ENCODE measurements around the gene EDAR. TPM values are rescaled to one million over a fixed set of nuclear protein-coding genes. Genes with fewer than 3 reads are reported as not detected.

Gene EDAR
- total and polyA plus RNA-seq, 2 donors (not counting 1 experiment from before 2014, with no cell fraction given): not detected

DNA sequence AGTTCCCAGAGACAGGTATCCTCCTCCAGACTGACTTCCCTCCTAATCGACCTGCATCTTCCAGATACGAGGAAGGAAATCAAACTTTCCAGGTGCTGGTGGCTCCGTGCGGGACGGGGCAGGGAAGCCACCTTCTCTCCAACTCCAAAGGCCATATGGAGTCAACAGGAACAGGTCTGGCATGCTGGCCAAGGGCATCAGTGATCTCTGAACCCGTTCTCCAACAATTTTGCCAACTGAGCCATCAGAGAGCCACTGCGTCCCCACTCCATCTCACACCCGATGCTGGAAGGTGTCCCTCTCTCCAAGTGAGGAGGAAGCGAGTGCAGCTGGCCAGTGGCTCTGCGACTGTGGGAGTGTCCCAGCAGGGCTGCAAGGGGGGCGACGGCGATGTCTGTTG, 5.4 kb downstream of the EDAR start:
- no peak for DNase-seq (ENCODE audit: low read depth in 2 of 2)
- no peak overlapping the region for H2AFZ ChIP-seq (ENCODE audit: low read length)
- no peak overlapping the region for H3K4me2 ChIP-seq (ENCODE audit: extremely low read depth, insufficient read depth, low read length)
- H3K27ac ChIP-seq (ENCODE audit: insufficient read depth, low read length): no peak overlapping the region
- peaks cover 55% of the 10 kb centered on the region for H3K27me3 ChIP-seq (ENCODE audit: control insufficient read depth, insufficient read depth, low read length)
- no peaks in the 10 kb centered on the region for H3K36me3 ChIP-seq (ENCODE audit: control insufficient read depth, insufficient read depth, low read length)
- H4K20me1 ChIP-seq (ENCODE audit: control insufficient read depth, extremely low read depth, insufficient read depth, low read length): no peaks in the 10 kb centered on the region
- H3K4me3 ChIP-seq (replicated peaks in 1 of 4; ENCODE audit: control extremely low read depth in 1 of 4, insufficient read depth in 1 of 4, low read depth in 3 of 4, low read length in 4 of 4): no peak overlapping the region
- H3K9ac ChIP-seq (ENCODE audit: insufficient read depth, low read length): no peak overlapping the region
- H3K79me2 ChIP-seq (ENCODE audit: control insufficient read depth, insufficient read depth, low read length): no peaks in the 10 kb centered on the region
- no peaks in the 10 kb centered on the region for H3K9me3 ChIP-seq (ENCODE audit: control insufficient read depth, insufficient read depth, low read depth, low read length)
- no peaks in the 10 kb centered on the region for H3K4me1 ChIP-seq (ENCODE audit: control insufficient read depth, extremely low read depth, insufficient read depth, low read length)
- TF ChIP-seq CTCF (conservative IDR thresholded peaks at IDR 0.05 in 1 of 2, IDR thresholded peaks at IDR 0.05 in 1 of 2; ENCODE audit: low read depth in 1 of 2, low read length in 2 of 2) (no peak), EZH2 (IDR thresholded peaks at IDR 0.05; ENCODE audit: low read length, missing control alignments) (no peak)

DNA sequence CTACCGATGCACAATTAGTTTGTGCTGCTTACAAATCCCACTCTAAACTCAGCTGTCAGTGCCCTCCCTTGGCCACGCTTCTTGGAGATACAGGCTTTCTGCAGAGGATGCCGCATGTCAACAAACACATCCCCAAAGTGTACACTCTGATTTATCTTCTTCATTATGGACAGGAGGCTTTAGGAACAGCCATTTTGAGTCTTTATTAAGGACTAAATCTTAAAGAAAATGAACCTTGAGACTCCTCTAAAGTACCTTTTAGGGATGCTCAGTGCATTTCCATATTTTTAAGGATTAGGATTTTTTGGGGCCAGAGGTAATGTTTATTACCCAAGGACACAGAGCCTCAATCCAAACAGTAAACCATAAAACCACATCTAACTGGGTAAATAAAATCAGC, 6.0 kb downstream of the EDAR start:
- Histone ChIP-seq H3K27me3 (ENCODE audit: control insufficient read depth, insufficient read depth, low read length) (peaks cover 54% of the 10 kb centered on the region), H3K9ac (ENCODE audit: insufficient read depth, low read length) (no peak overlapping the region), H4K20me1 (ENCODE audit: control insufficient read depth, extremely low read depth, insufficient read depth, low read length) (no peaks in the 10 kb centered on the region), H2AFZ (ENCODE audit: low read length) (no peak overlapping the region), H3K4me2 (ENCODE audit: extremely low read depth, insufficient read depth, low read length) (no peak overlapping the region), H3K4me3 (replicated peaks in 1 of 4; ENCODE audit: control extremely low read depth in 1 of 4, insufficient read depth in 1 of 4, low read depth in 3 of 4, low read length in 4 of 4) (no peak overlapping the region), H3K27ac (ENCODE audit: insufficient read depth, low read length) (no peak overlapping the region), H3K4me1 (ENCODE audit: control insufficient read depth, extremely low read depth, insufficient read depth, low read length) (no peaks in the 10 kb centered on the region), H3K9me3 (ENCODE audit: control insufficient read depth, insufficient read depth, low read depth, low read length) (no peaks in the 10 kb centered on the region), H3K36me3 (ENCODE audit: control insufficient read depth, insufficient read depth, low read length) (no peaks in the 10 kb centered on the region), H3K79me2 (ENCODE audit: control insufficient read depth, insufficient read depth, low read length) (no peaks in the 10 kb centered on the region)
- no peak for TF ChIP-seq EZH2 (IDR thresholded peaks at IDR 0.05; ENCODE audit: low read length, missing control alignments)
- no peak for TF ChIP-seq CTCF (conservative IDR thresholded peaks at IDR 0.05 in 1 of 2, IDR thresholded peaks at IDR 0.05 in 1 of 2; ENCODE audit: low read depth in 1 of 2, low read length in 2 of 2)
- no peak for DNase-seq (ENCODE audit: low read depth in 2 of 2)

GRCh38 chr2:108982259-108982679, 6.8 kb downstream of the EDAR start:
- no peak overlapping the region for H3K9ac ChIP-seq (ENCODE audit: insufficient read depth, low read length)
- TF ChIP-seq EZH2 (IDR thresholded peaks at IDR 0.05; ENCODE audit: low read length, missing control alignments) (no peak), CTCF (conservative IDR thresholded peaks at IDR 0.05 in 1 of 2, IDR thresholded peaks at IDR 0.05 in 1 of 2; ENCODE audit: low read depth in 1 of 2, low read length in 2 of 2) (no peak)
- peaks cover 49% of the 10 kb centered on the region for H3K27me3 ChIP-seq (ENCODE audit: control insufficient read depth, insufficient read depth, low read length)
- no peak overlapping the region for H3K4me2 ChIP-seq (ENCODE audit: extremely low read depth, insufficient read depth, low read length)
- H3K27ac ChIP-seq (ENCODE audit: insufficient read depth, low read length): no peak overlapping the region
- no peak overlapping the region for H3K4me3 ChIP-seq (replicated peaks in 1 of 4; ENCODE audit: control extremely low read depth in 1 of 4, insufficient read depth in 1 of 4, low read depth in 3 of 4, low read length in 4 of 4)
- H3K4me1 ChIP-seq (ENCODE audit: control insufficient read depth, extremely low read depth, insufficient read depth, low read length): no peaks in the 10 kb centered on the region
- H2AFZ ChIP-seq (ENCODE audit: low read length): no peak overlapping the region
- no peaks in the 10 kb centered on the region for H3K9me3 ChIP-seq (ENCODE audit: control insufficient read depth, insufficient read depth, low read depth, low read length)
- no peaks in the 10 kb centered on the region for H3K79me2 ChIP-seq (ENCODE audit: control insufficient read depth, insufficient read depth, low read length)
- DNase-seq (ENCODE audit: low read depth in 2 of 2): no peak
- no peaks in the 10 kb centered on the region for H3K36me3 ChIP-seq (ENCODE audit: control insufficient read depth, insufficient read depth, low read length)
- no peaks in the 10 kb centered on the region for H4K20me1 ChIP-seq (ENCODE audit: control insufficient read depth, extremely low read depth, insufficient read depth, low read length)

Measured in fibroblast of lung (primary cell).